Adrenal gland (tissue), 5 donors: ENCODE results near the gene ZXDB.

Experiments
- POLR2A ChIP-seq, 2 donors: fragments of 450-650 bp; IDR thresholded peaks; one replicate each; pipeline ENCODE4 v1.6.1; 2017; ENCODE audit warnings: antibody characterized with exemption in 2 of 2, mild to moderate bottlenecking in 2 of 2, moderate library complexity in 1 of 2
- TF ChIP-seq, protein P1 (sequence below), 6 experiments: fragments of 450-650 bp in 4 of 6; fragments of 200-600 bp in 2 of 6; sonication (generic) in 1 of 6; IDR thresholded peaks; 1 replicate in 5 of 6; 2 replicates in 1 of 6; pipeline versions ENCODE4 v1.5.1 to v1.8.0; 2016 to 2021; ENCODE audit warnings: antibody characterized with exemption in 6 of 6, mild to moderate bottlenecking in 2 of 6, moderate library complexity in 1 of 6
- donor health status: DM: no; HTN: no; CAD: no.

GRCh38 chrX:57641338-57641737 lies 49.5 kb downstream of the ZXDB start:
- TF ChIP-seq, protein P1, sequence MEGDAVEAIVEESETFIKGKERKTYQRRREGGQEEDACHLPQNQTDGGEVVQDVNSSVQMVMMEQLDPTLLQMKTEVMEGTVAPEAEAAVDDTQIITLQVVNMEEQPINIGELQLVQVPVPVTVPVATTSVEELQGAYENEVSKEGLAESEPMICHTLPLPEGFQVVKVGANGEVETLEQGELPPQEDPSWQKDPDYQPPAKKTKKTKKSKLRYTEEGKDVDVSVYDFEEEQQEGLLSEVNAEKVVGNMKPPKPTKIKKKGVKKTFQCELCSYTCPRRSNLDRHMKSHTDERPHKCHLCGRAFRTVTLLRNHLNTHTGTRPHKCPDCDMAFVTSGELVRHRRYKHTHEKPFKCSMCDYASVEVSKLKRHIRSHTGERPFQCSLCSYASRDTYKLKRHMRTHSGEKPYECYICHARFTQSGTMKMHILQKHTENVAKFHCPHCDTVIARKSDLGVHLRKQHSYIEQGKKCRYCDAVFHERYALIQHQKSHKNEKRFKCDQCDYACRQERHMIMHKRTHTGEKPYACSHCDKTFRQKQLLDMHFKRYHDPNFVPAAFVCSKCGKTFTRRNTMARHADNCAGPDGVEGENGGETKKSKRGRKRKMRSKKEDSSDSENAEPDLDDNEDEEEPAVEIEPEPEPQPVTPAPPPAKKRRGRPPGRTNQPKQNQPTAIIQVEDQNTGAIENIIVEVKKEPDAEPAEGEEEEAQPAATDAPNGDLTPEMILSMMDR (IDR thresholded peaks at IDR 0.05) = no peak
- TF ChIP-seq POLR2A (IDR thresholded peaks at IDR 0.05) = no peak
